HG03095 (cell line): ENCODE measurements around the gene RETSAT.
A peak's percentile ranks its signal among the peaks of the same experiment; 100 is the strongest.

Experiments
- ATAC-seq: cut with Tn5 transposase; IDR thresholded peaks from one replicate; pipeline ENCODE4 v1.9.1; 2021; ENCODE audit warnings: moderate library complexity; ENCODE audit not compliant: unreplicated experiment

RETSAT gene

DNA sequence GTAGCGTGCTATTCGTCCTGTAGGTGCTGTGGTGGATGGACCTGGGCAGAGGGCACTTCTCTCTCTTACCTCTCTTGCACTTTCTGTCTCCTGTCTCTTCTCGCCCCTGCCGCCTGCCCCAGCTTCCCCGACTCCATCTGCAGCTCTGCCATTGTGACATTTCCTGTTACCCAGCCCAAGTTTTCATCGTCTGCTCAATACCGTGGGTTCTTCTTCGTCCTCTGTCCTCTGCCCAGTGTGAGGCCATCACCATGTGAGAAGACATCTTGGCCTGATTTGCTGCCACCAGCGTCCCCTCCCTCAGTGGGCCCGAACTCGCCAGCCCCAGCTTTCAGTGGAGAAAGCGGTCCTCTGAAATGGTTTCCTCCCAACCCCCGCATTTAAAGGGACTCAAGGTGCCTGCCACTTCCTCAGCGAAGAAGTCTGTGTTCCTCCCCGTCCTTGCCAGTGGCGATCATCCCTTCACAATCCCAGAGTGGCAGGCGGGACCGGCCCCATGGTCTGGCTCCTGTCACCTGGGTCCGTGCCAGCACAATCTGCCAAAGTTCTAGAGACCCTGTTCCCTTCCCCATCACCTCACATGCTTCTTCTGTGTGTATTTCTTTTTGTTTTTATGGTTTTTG lies 44.5 kb downstream of the RETSAT start:
- ATAC-seq: peak; percentile 19

DNA sequence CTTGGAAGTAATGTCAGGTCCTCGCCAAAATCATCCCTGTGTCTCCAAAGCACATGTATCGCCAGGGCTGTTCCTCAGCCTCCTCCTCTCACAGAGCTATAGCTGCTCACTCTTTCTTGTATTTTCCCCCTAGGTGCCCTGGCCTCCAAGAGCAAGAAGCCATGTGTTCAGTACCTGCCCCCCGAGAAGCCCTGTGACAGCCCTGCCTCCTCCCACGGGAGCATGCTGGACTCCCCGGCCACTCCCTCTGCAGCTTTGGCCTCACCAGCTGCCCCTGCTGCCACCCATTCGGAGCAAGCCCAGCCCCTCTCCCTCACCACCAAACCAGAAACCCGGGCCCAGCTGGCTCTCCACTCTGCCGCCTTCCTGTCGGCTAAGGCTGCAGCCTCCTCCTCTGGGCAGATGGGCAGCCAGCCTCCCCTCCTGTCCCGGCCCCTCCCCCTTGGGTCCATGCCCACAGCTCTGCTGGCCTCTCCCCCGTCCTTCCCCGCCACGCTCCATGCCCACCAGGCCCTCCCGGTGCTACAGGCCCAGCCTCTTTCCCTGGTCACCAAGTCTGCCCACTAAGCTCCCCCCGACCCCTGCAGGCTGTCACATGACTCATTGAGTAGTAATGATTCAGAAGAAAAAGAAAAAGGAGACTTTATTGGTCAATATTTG lies 45.3 kb downstream of the RETSAT start:
- no peak for ATAC-seq

DNA sequence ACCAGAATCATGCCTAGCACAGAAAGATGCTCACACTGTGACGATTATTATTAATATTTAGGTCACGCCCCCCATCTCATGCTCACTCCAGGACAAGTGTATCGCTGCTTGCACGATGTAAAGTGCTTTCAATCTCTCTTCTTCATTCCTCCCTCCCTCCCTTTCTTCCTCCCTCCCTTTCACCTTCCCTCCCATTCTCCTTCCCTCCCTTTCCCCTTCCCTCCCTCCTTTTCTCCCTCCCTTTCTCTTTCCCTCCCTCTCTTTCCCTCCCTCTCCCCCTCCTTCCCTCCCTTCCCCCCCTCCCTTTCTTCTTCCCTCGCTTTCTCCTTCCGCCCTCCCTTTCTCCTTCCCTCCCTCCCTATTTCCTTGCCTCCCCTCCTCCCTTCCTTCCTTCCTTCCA lies 46.1 kb downstream of the RETSAT start:
- ATAC-seq: no peak

DNA sequence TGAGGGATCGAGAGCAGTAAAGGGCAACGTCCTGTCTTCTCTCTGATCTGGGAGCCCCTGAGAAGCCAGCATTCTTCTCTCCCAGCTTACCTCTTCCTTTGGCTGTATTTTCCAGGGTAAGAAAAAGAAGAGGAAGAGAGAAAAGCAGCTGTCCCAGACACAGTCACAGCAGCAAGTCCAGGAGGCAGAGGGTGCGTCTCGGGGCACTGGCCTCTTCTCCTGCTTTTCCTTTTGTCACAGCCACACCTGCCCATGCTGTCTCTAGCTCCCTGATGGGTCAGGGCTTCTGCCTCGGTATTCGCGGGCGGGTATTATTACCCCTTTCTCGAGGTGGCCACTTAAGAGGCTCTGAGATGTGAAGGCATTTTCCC lies 46.8 kb downstream of the RETSAT start:
- ATAC-seq: no peak

DNA sequence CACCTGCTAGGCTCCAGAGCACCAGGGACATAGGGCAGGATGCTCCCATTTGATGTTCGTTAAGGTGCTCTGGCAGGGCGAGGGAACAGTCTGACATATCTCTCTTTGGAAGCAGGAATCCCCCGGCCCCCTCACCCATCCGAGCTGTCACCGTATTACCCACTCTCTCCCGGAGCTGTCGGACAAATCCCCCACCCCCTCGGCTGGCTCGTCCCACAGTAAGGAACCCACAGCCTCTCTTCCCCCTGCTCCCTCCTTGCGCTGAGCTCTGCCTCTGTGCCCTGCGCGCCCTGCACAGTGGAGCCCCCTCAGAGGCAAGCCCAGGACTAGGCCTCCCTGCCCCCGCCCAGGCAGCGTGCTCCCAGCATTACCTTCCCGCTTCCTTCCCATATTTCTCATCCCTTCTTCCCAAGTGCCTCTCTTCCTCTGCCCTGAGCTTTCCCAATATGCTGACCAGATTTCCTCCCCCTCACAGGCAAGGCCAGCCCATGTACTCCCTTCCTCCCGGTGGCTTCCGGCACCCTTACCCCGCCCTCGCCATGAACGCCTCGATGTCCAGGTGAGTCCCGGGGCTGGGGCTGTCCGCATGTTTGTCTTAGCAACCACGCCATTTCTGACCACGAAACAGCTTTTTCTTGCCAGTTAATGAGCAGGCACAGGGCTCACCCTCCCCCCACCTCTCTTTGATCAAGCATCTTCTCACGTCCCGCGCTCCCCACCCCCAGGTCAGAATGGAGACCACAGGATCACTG lies 50.4 kb downstream of the RETSAT start:
- no peak for ATAC-seq

DNA sequence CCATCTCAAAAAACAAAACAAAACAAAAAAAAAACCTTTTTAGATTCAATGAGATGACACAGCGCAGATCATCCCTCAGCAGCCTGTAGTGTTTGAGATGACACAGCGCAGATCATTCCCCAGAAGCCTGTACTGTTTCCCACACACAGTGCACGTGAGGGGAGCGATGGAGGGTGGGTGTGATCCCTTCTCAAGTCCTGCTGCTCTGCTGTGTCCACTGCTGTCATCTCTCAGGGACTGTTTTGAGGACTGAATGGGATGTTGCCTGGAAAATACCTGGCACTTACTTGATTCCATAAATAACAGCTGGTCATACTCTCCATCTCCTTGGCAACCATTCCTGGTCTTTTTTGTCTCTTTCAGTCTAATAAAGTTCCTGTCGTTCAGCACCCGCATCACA lies 52.2 kb downstream of the RETSAT start:
- ATAC-seq: no peak
